HepG2 (cell line): ENCODE results near the gene METTL26. TPM values are rescaled to one million over a fixed set of nuclear protein-coding genes. Genes with fewer than 3 reads are reported as not detected.

Experiments
- ATF1 ChIP-seq: IDR thresholded peaks from 2 replicates; pipeline ENCODE4 v1.6.1; 2016; ENCODE audit warnings: mild to moderate bottlenecking, control low read depth
- ATF2 ChIP-seq: sonication (generic); formaldehyde crosslinking; IDR thresholded peaks from 2 replicates; pipeline ENCODE4 v1.4.0; 2020; ENCODE audit warnings: missing genetic modification reagents
- CENPT ChIP-seq: sonication (generic); formaldehyde crosslinking; IDR thresholded peaks from 2 replicates; pipeline ENCODE4 v1.8.0; 2022; ENCODE audit warnings: low read depth, mild to moderate bottlenecking, moderate library complexity, missing genetic modification reagents
- HMG20A ChIP-seq: IDR thresholded peaks from 2 replicates; pipeline ENCODE4 v1.6.1; 2016; ENCODE audit warnings: borderline replicate concordance
- MATR3 ChIP-seq: sonication (generic); formaldehyde crosslinking; IDR thresholded peaks from 2 replicates; pipeline ENCODE4 v1.4.0; 2020; ENCODE audit warnings: missing genetic modification reagents
- MEIS1 ChIP-seq: sonication (generic); formaldehyde crosslinking; IDR thresholded peaks from 2 replicates; pipeline ENCODE4 v1.9.0; 2021; ENCODE audit warnings: mild to moderate bottlenecking, missing genetic modification reagents, moderate library complexity, borderline replicate concordance
- MTA3 ChIP-seq: sonication (generic); formaldehyde crosslinking; IDR thresholded peaks from 2 replicates; pipeline ENCODE4 v1.4.0; 2020; ENCODE audit warnings: missing genetic modification reagents
- NCOA1 ChIP-seq: sonication (generic); formaldehyde crosslinking; IDR thresholded peaks from 2 replicates; pipeline ENCODE4 v1.9.0; 2021; ENCODE audit warnings: missing genetic modification reagents
- SKI ChIP-seq: fragments of 450-650 bp; IDR thresholded peaks from one replicate; pipeline ENCODE4 v1.6.1; 2018; ENCODE audit warnings: mild to moderate bottlenecking; ENCODE audit not compliant: partially characterized antibody
- STAG1 ChIP-seq: sonication (generic); formaldehyde crosslinking; IDR thresholded peaks from 2 replicates; pipeline ENCODE4 v1.4.0; 2020; ENCODE audit warnings: missing genetic modification reagents
- TEAD3 ChIP-seq: optimal IDR thresholded peaks from 2 replicates; pipeline ENCODE3; 2016; ENCODE audit warnings: borderline replicate concordance
- TOE1 ChIP-seq: sonication (generic); formaldehyde crosslinking; IDR thresholded peaks from 2 replicates; pipeline ENCODE4 v1.4.0; 2020; ENCODE audit warnings: mild to moderate bottlenecking, missing genetic modification reagents
- ZFY ChIP-seq: sonication (generic); formaldehyde crosslinking; IDR thresholded peaks from 2 replicates; pipeline ENCODE4 v1.4.0; 2020; ENCODE audit warnings: missing genetic modification reagents
- ZNF121 ChIP-seq: sonication (generic); formaldehyde crosslinking; IDR thresholded peaks from 2 replicates; pipeline ENCODE4 v1.5.0; 2020; ENCODE audit warnings: mild to moderate bottlenecking, missing genetic modification reagents
- ZNF407 ChIP-seq: sonication (generic); formaldehyde crosslinking; IDR thresholded peaks from one replicate; pipeline ENCODE4 v1.5.1; 2020; ENCODE audit warnings: mild to moderate bottlenecking, missing genetic modification reagents; ENCODE audit errors: not compliant biosample characterization
- ZNF564 ChIP-seq: sonication (generic); formaldehyde crosslinking; IDR thresholded peaks from 2 replicates; pipeline ENCODE4 v1.8.1; 2023; ENCODE audit warnings: mild to moderate bottlenecking, missing genetic modification reagents
- ZNF670 ChIP-seq: sonication (generic); formaldehyde crosslinking; IDR thresholded peaks from 2 replicates; pipeline ENCODE4 v1.8.0; 2022; ENCODE audit warnings: mild to moderate bottlenecking, missing genetic modification reagents, borderline replicate concordance
- ZNF776 ChIP-seq: sonication (generic); formaldehyde crosslinking; IDR thresholded peaks from 2 replicates; pipeline ENCODE4 v1.4.0; 2020; ENCODE audit warnings: mild to moderate bottlenecking, missing genetic modification reagents
- polyA plus RNA-seq, 8 experiments: library from polyadenylated mRNA; depleted of rRNA in 3 of 8; stranded (reverse) in 7 of 8; unstranded in 1 of 8; fragments of >200 nt; fragmentation: Illumina TruSeq in 4 of 8; extraction: Trizol in 4 of 8; gene quantifications; 2 replicates each; pipeline versions ENCODE4 v1.2.1 to v1.2.3, GENCODE V29; 2011 to 2016; ENCODE audit warnings: low read depth in 4 of 8, missing spikeins in 1 of 8, mixed read lengths in 1 of 8; ENCODE audit not compliant: insufficient read depth in 1 of 8
- total RNA-seq, 5 experiments: library from RNA; depleted of rRNA; stranded (reverse); fragments of >200 nt; fragmentation: Illumina TruSeq; extraction: Trizol; gene quantifications; 2 replicates each; pipeline ENCODE4 v1.2.3, GENCODE V29; 2016; ENCODE audit warnings: low read depth in 1 of 5
- TF ChIP-seq, protein P1 (sequence below): sonication (generic); formaldehyde crosslinking; conservative IDR thresholded peaks from 2 replicates; pipeline ENCODE4 v1.5.0; 2020; ENCODE audit warnings: missing genetic modification reagents

Gene METTL26
- total and polyA plus RNA-seq, 2 of the 13 experiments (the other 11 are each of a cell fraction or from before 2014, with no cell fraction given), result 65.5 to 70.1 TPM

DNA sequence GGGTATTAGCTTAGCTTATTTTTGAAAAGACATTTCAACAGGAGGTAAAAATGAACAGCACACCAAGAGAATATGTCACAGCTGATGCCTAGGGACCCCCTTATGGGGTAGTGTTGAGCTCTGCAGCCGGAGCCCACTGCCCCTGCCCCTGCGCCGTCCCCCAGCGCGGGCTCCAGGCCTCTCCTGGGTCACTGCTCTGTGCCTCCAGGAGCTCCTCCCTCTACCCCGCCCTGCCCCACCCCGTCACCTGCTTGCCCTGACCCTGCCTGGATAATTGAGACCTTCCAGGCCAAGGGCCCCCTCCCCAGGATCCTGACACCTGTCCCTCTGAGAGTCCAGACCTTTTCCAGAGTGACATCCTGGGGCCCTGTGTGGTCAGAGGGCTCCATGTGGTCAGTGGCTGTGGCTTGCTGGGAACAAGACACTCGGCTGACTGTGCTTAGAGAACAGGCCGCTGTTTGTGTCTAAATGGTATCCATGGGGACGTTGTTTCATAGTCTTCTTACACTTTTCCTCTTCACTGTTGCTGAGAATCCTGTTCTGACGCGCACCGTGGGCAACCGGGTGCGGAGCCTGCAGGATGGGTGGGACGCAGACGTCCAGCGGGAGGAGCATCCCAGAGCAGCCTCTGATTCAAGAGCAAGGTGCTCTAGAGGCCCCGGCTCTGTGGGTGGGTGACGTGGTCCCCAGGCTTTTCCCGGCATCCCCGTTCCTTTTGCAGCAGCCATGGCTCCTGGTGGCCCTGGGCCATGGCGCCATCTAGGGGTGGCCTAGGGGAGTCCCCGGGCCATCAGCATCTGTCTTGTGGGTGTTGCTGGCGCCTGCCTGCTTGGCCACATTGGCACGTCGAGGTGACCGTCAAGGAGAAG is 25.4 kb downstream of the METTL26 start (continued):
- peak; percentile 82 for TF ChIP-seq STAG1 (CRISPR knock-in tag)
- TF ChIP-seq ATF1 (CRISPR knock-in tag), result no peak
- no peak for TF ChIP-seq ZNF121 (CRISPR knock-in tag)
- no peak for TF ChIP-seq ZFY (CRISPR knock-in tag)
- TF ChIP-seq ZNF407 (CRISPR knock-in tag), result no peak
- TF ChIP-seq, protein P1, sequence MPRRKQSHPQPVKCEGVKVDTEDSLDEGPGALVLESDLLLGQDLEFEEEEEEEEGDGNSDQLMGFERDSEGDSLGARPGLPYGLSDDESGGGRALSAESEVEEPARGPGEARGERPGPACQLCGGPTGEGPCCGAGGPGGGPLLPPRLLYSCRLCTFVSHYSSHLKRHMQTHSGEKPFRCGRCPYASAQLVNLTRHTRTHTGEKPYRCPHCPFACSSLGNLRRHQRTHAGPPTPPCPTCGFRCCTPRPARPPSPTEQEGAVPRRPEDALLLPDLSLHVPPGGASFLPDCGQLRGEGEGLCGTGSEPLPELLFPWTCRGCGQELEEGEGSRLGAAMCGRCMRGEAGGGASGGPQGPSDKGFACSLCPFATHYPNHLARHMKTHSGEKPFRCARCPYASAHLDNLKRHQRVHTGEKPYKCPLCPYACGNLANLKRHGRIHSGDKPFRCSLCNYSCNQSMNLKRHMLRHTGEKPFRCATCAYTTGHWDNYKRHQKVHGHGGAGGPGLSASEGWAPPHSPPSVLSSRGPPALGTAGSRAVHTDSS (CRISPR knock-in tag), result no peak
- TF ChIP-seq ZNF564 (CRISPR knock-in tag), result no peak
- TF ChIP-seq TEAD3 (CRISPR knock-in tag), result no peak
- TF ChIP-seq CENPT (CRISPR knock-in tag), result no peak
- no peak for TF ChIP-seq SKI
- TF ChIP-seq ZNF776, result 0 out of 2 replicates have a peak, but pooled peaks have one; percentile 38
- TF ChIP-seq MATR3, result no peak
- TF ChIP-seq MTA3 (CRISPR knock-in tag), result no peak
- no peak for TF ChIP-seq TOE1 (CRISPR knock-in tag)
- TF ChIP-seq HMG20A, result no peak
- no peak for TF ChIP-seq ZNF670 (CRISPR knock-in tag)
- peak; percentile 43; the same call in 1 of the 2 replicates for TF ChIP-seq ATF2
- TF ChIP-seq NCOA1 (CRISPR knock-in tag), result no peak
- no peak for TF ChIP-seq MEIS1 (CRISPR knock-in tag)
